ENCODE results near the gene NRCAM. TPM values are rescaled to one million over a fixed set of nuclear protein-coding genes. Genes with fewer than 3 reads are reported as not detected.

NRCAM gene
- total RNA-seq, 1 experiment from 2014 or later: 2.7 TPM

DNA sequence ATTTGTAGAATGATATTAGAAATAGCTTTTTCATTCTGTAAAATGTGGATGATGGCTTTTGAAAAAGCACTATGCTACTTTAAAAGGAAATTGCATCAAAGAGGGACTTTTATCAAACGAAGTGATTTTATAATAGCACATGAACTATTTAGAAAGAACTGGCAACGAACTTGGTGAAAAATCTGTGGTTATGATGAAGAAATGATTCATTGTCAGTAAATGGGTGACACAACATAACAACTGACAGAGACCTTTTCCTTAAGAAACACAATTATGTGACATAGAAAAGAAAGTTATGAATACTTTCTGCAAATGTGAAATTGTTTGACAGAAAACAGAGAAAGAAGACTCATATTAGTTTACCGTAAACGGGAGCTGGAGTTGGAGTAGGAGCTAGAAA lies 265.3 kb downstream of the NRCAM start:
- Mint-ChIP-seq H3K4me1 (peaks cover 25% of the 10 kb centered on the region), H3K27me3 (ENCODE audit: low read depth) (no peaks in the 10 kb centered on the region), H3K4me3 (no peak overlapping the region), H3K36me3 (peaks cover 14% of the 10 kb centered on the region), H3K27ac (no peak overlapping the region), H3K9me3 (peaks cover 22% of the 10 kb centered on the region)
- ATAC-seq (no peak), DNase-seq (ENCODE audit: low spot score) (no peak)
- TF ChIP-seq FOXJ3 (CRISPR knock-in tag; IDR thresholded peaks at IDR 0.05; ENCODE audit: borderline replicate concordance): no peak
- no peak for TF ChIP-seq NFATC4 (CRISPR knock-in tag; IDR thresholded peaks at IDR 0.05)
- no peak for TF ChIP-seq SP1 (CRISPR knock-in tag; conservative IDR thresholded peaks at IDR 0.05)
- TF ChIP-seq TCF7 (CRISPR knock-in tag; IDR thresholded peaks at IDR 0.05; ENCODE audit: low read depth): no peak
- TF ChIP-seq KAT7 (CRISPR knock-in tag; IDR thresholded peaks at IDR 0.05; ENCODE audit: borderline replicate concordance): no peak
- TF ChIP-seq, protein P1, sequence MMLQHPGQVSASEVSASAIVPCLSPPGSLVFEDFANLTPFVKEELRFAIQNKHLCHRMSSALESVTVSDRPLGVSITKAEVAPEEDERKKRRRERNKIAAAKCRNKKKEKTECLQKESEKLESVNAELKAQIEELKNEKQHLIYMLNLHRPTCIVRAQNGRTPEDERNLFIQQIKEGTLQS (CRISPR knock-in tag; conservative IDR thresholded peaks at IDR 0.05): no peak
- no peak for TF ChIP-seq RORB (CRISPR knock-in tag; IDR thresholded peaks at IDR 0.05)
- TF ChIP-seq SMAD3 (CRISPR knock-in tag; IDR thresholded peaks at IDR 0.05; ENCODE audit: borderline replicate concordance): no peak
- no peak for TF ChIP-seq ZNF232 (CRISPR knock-in tag; IDR thresholded peaks at IDR 0.05)
- TF ChIP-seq ATF1 (CRISPR knock-in tag; IDR thresholded peaks at IDR 0.05): no peak
- TF ChIP-seq, protein P2, sequence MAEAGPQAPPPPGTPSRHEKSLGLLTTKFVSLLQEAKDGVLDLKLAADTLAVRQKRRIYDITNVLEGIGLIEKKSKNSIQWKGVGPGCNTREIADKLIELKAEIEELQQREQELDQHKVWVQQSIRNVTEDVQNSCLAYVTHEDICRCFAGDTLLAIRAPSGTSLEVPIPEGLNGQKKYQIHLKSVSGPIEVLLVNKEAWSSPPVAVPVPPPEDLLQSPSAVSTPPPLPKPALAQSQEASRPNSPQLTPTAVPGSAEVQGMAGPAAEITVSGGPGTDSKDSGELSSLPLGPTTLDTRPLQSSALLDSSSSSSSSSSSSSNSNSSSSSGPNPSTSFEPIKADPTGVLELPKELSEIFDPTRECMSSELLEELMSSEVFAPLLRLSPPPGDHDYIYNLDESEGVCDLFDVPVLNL (CRISPR knock-in tag; IDR thresholded peaks at IDR 0.05; ENCODE audit: borderline replicate concordance, low read depth): no peak
- TF ChIP-seq, protein P3, sequence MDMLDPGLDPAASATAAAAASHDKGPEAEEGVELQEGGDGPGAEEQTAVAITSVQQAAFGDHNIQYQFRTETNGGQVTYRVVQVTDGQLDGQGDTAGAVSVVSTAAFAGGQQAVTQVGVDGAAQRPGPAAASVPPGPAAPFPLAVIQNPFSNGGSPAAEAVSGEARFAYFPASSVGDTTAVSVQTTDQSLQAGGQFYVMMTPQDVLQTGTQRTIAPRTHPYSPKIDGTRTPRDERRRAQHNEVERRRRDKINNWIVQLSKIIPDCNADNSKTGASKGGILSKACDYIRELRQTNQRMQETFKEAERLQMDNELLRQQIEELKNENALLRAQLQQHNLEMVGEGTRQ (CRISPR knock-in tag; IDR thresholded peaks at IDR 0.05): no peak
- TF ChIP-seq, protein P4, sequence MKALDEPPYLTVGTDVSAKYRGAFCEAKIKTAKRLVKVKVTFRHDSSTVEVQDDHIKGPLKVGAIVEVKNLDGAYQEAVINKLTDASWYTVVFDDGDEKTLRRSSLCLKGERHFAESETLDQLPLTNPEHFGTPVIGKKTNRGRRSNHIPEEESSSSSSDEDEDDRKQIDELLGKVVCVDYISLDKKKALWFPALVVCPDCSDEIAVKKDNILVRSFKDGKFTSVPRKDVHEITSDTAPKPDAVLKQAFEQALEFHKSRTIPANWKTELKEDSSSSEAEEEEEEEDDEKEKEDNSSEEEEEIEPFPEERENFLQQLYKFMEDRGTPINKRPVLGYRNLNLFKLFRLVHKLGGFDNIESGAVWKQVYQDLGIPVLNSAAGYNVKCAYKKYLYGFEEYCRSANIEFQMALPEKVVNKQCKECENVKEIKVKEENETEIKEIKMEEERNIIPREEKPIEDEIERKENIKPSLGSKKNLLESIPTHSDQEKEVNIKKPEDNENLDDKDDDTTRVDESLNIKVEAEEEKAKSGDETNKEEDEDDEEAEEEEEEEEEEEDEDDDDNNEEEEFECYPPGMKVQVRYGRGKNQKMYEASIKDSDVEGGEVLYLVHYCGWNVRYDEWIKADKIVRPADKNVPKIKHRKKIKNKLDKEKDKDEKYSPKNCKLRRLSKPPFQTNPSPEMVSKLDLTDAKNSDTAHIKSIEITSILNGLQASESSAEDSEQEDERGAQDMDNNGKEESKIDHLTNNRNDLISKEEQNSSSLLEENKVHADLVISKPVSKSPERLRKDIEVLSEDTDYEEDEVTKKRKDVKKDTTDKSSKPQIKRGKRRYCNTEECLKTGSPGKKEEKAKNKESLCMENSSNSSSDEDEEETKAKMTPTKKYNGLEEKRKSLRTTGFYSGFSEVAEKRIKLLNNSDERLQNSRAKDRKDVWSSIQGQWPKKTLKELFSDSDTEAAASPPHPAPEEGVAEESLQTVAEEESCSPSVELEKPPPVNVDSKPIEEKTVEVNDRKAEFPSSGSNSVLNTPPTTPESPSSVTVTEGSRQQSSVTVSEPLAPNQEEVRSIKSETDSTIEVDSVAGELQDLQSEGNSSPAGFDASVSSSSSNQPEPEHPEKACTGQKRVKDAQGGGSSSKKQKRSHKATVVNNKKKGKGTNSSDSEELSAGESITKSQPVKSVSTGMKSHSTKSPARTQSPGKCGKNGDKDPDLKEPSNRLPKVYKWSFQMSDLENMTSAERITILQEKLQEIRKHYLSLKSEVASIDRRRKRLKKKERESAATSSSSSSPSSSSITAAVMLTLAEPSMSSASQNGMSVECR (CRISPR knock-in tag; IDR thresholded peaks at IDR 0.05; ENCODE audit: borderline replicate concordance): no peak
- TF ChIP-seq ZNF396 (CRISPR knock-in tag; IDR thresholded peaks at IDR 0.05; ENCODE audit: borderline replicate concordance): no peak
- TF ChIP-seq, protein P5, sequence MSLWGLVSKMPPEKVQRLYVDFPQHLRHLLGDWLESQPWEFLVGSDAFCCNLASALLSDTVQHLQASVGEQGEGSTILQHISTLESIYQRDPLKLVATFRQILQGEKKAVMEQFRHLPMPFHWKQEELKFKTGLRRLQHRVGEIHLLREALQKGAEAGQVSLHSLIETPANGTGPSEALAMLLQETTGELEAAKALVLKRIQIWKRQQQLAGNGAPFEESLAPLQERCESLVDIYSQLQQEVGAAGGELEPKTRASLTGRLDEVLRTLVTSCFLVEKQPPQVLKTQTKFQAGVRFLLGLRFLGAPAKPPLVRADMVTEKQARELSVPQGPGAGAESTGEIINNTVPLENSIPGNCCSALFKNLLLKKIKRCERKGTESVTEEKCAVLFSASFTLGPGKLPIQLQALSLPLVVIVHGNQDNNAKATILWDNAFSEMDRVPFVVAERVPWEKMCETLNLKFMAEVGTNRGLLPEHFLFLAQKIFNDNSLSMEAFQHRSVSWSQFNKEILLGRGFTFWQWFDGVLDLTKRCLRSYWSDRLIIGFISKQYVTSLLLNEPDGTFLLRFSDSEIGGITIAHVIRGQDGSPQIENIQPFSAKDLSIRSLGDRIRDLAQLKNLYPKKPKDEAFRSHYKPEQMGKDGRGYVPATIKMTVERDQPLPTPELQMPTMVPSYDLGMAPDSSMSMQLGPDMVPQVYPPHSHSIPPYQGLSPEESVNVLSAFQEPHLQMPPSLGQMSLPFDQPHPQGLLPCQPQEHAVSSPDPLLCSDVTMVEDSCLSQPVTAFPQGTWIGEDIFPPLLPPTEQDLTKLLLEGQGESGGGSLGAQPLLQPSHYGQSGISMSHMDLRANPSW (CRISPR knock-in tag; conservative IDR thresholded peaks at IDR 0.05; ENCODE audit: low read depth): no peak
- TF ChIP-seq, protein P6, sequence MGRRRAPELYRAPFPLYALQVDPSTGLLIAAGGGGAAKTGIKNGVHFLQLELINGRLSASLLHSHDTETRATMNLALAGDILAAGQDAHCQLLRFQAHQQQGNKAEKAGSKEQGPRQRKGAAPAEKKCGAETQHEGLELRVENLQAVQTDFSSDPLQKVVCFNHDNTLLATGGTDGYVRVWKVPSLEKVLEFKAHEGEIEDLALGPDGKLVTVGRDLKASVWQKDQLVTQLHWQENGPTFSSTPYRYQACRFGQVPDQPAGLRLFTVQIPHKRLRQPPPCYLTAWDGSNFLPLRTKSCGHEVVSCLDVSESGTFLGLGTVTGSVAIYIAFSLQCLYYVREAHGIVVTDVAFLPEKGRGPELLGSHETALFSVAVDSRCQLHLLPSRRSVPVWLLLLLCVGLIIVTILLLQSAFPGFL (CRISPR knock-in tag; IDR thresholded peaks at IDR 0.05; ENCODE audit: borderline replicate concordance): no peak
- TF ChIP-seq, protein P7, sequence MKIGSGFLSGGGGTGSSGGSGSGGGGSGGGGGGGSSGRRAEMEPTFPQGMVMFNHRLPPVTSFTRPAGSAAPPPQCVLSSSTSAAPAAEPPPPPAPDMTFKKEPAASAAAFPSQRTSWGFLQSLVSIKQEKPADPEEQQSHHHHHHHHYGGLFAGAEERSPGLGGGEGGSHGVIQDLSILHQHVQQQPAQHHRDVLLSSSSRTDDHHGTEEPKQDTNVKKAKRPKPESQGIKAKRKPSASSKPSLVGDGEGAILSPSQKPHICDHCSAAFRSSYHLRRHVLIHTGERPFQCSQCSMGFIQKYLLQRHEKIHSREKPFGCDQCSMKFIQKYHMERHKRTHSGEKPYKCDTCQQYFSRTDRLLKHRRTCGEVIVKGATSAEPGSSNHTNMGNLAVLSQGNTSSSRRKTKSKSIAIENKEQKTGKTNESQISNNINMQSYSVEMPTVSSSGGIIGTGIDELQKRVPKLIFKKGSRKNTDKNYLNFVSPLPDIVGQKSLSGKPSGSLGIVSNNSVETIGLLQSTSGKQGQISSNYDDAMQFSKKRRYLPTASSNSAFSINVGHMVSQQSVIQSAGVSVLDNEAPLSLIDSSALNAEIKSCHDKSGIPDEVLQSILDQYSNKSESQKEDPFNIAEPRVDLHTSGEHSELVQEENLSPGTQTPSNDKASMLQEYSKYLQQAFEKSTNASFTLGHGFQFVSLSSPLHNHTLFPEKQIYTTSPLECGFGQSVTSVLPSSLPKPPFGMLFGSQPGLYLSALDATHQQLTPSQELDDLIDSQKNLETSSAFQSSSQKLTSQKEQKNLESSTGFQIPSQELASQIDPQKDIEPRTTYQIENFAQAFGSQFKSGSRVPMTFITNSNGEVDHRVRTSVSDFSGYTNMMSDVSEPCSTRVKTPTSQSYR (CRISPR knock-in tag; IDR thresholded peaks at IDR 0.05): no peak
- TF ChIP-seq TEAD1 (CRISPR knock-in tag; IDR thresholded peaks at IDR 0.05): no peak
- TF ChIP-seq OVOL2 (CRISPR knock-in tag; IDR thresholded peaks at IDR 0.05; ENCODE audit: borderline replicate concordance): no peak
- CTCF ChIA-PET: no interaction called here
- POLR2A ChIA-PET: no interaction called here
